ENCODE data around the gene SP3.

Gene SP3

GRCh38 chr2:173978447-173978846 lies 13.3 kb upstream of the SP3 start:
- H3K4me3 ChIP-seq (ENCODE audit: low read depth, low read length), result no peak overlapping the region
- DNase-seq (ENCODE audit: low read depth), result no peak
- TF ChIP-seq POLR2A (IDR thresholded peaks at IDR 0.05; ENCODE audit: extremely low read depth, insufficient read length) (no peak), CTCF (IDR thresholded peaks at IDR 0.05; ENCODE audit: low read depth, low read length) (no peak), MYC (IDR thresholded peaks at IDR 0.05; ENCODE audit: low read depth, low read length) (no peak), MAX (IDR thresholded peaks at IDR 0.05; ENCODE audit: low read depth, low read length) (no peak)

GRCh38 chr2:173972636-173973035 lies 7.5 kb upstream of the SP3 start:
- TF ChIP-seq MAX (IDR thresholded peaks at IDR 0.05; ENCODE audit: low read depth, low read length), result no peak
- no peak for TF ChIP-seq MYC (IDR thresholded peaks at IDR 0.05; ENCODE audit: low read depth, low read length)
- no peak for TF ChIP-seq POLR2A (IDR thresholded peaks at IDR 0.05; ENCODE audit: extremely low read depth, insufficient read length)
- no peak for TF ChIP-seq CTCF (IDR thresholded peaks at IDR 0.05; ENCODE audit: low read depth, low read length)
- no peak for DNase-seq (ENCODE audit: low read depth)
- H3K4me3 ChIP-seq (ENCODE audit: low read depth, low read length), result no peak overlapping the region

GRCh38 chr2:173972165-173972564 lies 7.0 kb upstream of the SP3 start:
- no peak overlapping the region for H3K4me3 ChIP-seq (ENCODE audit: low read depth, low read length)
- DNase-seq (ENCODE audit: low read depth), result no peak
- no peak for TF ChIP-seq CTCF (IDR thresholded peaks at IDR 0.05; ENCODE audit: low read depth, low read length)
- TF ChIP-seq MAX (IDR thresholded peaks at IDR 0.05; ENCODE audit: low read depth, low read length), result no peak
- TF ChIP-seq MYC (IDR thresholded peaks at IDR 0.05; ENCODE audit: low read depth, low read length), result no peak
- TF ChIP-seq POLR2A (IDR thresholded peaks at IDR 0.05; ENCODE audit: extremely low read depth, insufficient read length), result no peak

GRCh38 chr2:173970516-173970924 lies 5.3 kb upstream of the SP3 start:
- DNase-seq (ENCODE audit: low read depth), result no peak
- H3K4me3 ChIP-seq (ENCODE audit: low read depth, low read length), result no peak overlapping the region
- no peak for TF ChIP-seq POLR2A (IDR thresholded peaks at IDR 0.05; ENCODE audit: extremely low read depth, insufficient read length)
- TF ChIP-seq CTCF (IDR thresholded peaks at IDR 0.05; ENCODE audit: low read depth, low read length), result no peak
- TF ChIP-seq MYC (IDR thresholded peaks at IDR 0.05; ENCODE audit: low read depth, low read length), result no peak
- no peak for TF ChIP-seq MAX (IDR thresholded peaks at IDR 0.05; ENCODE audit: low read depth, low read length)

- DNase-seq (ENCODE audit: low read depth), result no peak
- no peak for TF ChIP-seq MYC (IDR thresholded peaks at IDR 0.05; ENCODE audit: low read depth, low read length)
- TF ChIP-seq POLR2A (IDR thresholded peaks at IDR 0.05; ENCODE audit: extremely low read depth, insufficient read length), result no peak
- TF ChIP-seq MAX (IDR thresholded peaks at IDR 0.05; ENCODE audit: low read depth, low read length), result no peak
- TF ChIP-seq CTCF (IDR thresholded peaks at IDR 0.05; ENCODE audit: low read depth, low read length), result no peak
Observed at GRCh38 chr2:173969886-173970285, 4.7 kb upstream of the SP3 start.

GRCh38 chr2:173968551-173968950 lies 3.4 kb upstream of the SP3 start:
- H3K4me3 ChIP-seq (ENCODE audit: low read depth, low read length), result no peak overlapping the region
- no peak for DNase-seq (ENCODE audit: low read depth)
- TF ChIP-seq POLR2A (IDR thresholded peaks at IDR 0.05; ENCODE audit: extremely low read depth, insufficient read length), result no peak
- no peak for TF ChIP-seq CTCF (IDR thresholded peaks at IDR 0.05; ENCODE audit: low read depth, low read length)
- no peak for TF ChIP-seq MAX (IDR thresholded peaks at IDR 0.05; ENCODE audit: low read depth, low read length)
- no peak for TF ChIP-seq MYC (IDR thresholded peaks at IDR 0.05; ENCODE audit: low read depth, low read length)

More at GRCh38 chr2:173969886-173970285, 4.7 kb upstream of the SP3 start:
- H3K4me3 ChIP-seq (ENCODE audit: low read depth, low read length), result no peak overlapping the region
